ENCODE results near the gene CHODL. TPM values are rescaled to one million over a fixed set of nuclear protein-coding genes. Genes with fewer than 3 reads are reported as not detected.

Gene CHODL
- total RNA-seq, 1 experiment from 2014 or later: 3.1 TPM

DNA sequence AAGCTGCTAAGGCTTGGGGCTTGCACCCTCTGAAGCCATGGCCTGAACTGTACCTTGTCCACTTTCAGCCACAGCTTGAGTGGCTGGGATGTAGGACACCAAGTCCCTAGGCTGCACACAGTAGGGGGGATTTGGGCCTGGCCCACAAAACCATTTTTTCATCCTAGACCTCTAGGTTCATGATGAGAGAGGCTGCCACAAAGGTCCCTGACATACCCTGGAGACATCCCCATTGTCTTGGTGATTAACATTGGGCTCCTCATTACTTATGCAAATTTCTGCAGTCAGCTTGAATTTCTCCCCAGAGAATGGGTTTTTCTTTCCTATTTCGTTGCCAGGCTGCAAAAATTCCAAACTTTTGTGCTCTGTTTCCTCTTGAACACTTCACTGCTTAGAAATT is 26.3 kb upstream of the CHODL start (continued):
- TF ChIP-seq, protein P1, sequence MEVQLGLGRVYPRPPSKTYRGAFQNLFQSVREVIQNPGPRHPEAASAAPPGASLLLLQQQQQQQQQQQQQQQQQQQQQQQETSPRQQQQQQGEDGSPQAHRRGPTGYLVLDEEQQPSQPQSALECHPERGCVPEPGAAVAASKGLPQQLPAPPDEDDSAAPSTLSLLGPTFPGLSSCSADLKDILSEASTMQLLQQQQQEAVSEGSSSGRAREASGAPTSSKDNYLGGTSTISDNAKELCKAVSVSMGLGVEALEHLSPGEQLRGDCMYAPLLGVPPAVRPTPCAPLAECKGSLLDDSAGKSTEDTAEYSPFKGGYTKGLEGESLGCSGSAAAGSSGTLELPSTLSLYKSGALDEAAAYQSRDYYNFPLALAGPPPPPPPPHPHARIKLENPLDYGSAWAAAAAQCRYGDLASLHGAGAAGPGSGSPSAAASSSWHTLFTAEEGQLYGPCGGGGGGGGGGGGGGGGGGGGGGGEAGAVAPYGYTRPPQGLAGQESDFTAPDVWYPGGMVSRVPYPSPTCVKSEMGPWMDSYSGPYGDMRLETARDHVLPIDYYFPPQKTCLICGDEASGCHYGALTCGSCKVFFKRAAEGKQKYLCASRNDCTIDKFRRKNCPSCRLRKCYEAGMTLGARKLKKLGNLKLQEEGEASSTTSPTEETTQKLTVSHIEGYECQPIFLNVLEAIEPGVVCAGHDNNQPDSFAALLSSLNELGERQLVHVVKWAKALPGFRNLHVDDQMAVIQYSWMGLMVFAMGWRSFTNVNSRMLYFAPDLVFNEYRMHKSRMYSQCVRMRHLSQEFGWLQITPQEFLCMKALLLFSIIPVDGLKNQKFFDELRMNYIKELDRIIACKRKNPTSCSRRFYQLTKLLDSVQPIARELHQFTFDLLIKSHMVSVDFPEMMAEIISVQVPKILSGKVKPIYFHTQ (CRISPR knock-in tag; IDR thresholded peaks at IDR 0.05): no peak
- TF ChIP-seq, protein P2, sequence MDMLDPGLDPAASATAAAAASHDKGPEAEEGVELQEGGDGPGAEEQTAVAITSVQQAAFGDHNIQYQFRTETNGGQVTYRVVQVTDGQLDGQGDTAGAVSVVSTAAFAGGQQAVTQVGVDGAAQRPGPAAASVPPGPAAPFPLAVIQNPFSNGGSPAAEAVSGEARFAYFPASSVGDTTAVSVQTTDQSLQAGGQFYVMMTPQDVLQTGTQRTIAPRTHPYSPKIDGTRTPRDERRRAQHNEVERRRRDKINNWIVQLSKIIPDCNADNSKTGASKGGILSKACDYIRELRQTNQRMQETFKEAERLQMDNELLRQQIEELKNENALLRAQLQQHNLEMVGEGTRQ (CRISPR knock-in tag; IDR thresholded peaks at IDR 0.05): no peak
- TF ChIP-seq, protein P3, sequence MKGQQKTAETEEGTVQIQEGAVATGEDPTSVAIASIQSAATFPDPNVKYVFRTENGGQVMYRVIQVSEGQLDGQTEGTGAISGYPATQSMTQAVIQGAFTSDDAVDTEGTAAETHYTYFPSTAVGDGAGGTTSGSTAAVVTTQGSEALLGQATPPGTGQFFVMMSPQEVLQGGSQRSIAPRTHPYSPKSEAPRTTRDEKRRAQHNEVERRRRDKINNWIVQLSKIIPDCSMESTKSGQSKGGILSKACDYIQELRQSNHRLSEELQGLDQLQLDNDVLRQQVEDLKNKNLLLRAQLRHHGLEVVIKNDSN (CRISPR knock-in tag; IDR thresholded peaks at IDR 0.05): no peak

DNA sequence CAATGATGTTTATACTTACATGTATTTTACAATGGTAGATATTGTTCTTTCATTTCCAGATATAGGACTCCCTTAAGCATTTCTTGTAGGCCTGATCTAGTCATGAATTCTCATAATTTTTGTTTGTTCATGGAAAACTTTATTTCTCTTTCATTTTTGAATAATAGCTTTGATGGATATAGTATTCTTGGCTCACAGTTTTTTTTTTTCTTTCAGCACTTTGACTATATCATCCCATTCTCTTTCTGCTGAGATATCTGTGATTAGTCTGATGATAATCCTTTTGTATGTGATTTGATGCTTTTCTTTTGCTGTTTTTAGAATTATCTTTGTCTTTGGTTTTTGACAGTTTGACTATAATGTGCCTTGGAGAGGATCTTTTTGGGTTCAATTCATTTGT is 24.1 kb upstream of the CHODL start:
- peaks cover 4% of the 10 kb centered on the region; the same call in 1 of the 2 replicates for H3K27me3 Mint-ChIP-seq (ENCODE audit: low read depth)
- TF ChIP-seq EMX1 (CRISPR knock-in tag; IDR thresholded peaks at IDR 0.05) (no peak), ZNF219 (CRISPR knock-in tag; IDR thresholded peaks at IDR 0.05; ENCODE audit: borderline replicate concordance) (no peak), MXD4 (CRISPR knock-in tag; IDR thresholded peaks at IDR 0.05; ENCODE audit: borderline replicate concordance) (no peak), OVOL2 (CRISPR knock-in tag; IDR thresholded peaks at IDR 0.05; ENCODE audit: borderline replicate concordance) (no peak), HMGA2 (CRISPR knock-in tag; IDR thresholded peaks at IDR 0.05) (no peak), GABPB1 (CRISPR knock-in tag; IDR thresholded peaks at IDR 0.05) (no peak), ZNF317 (CRISPR knock-in tag; IDR thresholded peaks at IDR 0.05; ENCODE audit: borderline replicate concordance, low read depth) (no peak), NR3C1 (CRISPR knock-in tag; conservative IDR thresholded peaks at IDR 0.05; ENCODE audit: low read depth) (no peak), NFYB (CRISPR knock-in tag; conservative IDR thresholded peaks at IDR 0.05; ENCODE audit: low read depth) (no peak)
- TF ChIP-seq, protein P4, sequence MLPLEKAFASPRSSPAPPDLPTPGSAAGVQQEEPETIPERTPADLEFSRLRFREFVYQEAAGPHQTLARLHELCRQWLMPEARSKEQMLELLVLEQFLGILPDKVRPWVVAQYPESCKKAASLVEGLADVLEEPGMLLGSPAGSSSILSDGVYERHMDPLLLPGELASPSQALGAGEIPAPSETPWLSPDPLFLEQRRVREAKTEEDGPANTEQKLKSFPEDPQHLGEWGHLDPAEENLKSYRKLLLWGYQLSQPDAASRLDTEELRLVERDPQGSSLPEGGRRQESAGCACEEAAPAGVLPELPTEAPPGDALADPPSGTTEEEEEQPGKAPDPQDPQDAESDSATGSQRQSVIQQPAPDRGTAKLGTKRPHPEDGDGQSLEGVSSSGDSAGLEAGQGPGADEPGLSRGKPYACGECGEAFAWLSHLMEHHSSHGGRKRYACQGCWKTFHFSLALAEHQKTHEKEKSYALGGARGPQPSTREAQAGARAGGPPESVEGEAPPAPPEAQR (CRISPR knock-in tag; IDR thresholded peaks at IDR 0.05): no peak
- TF ChIP-seq, protein P5, sequence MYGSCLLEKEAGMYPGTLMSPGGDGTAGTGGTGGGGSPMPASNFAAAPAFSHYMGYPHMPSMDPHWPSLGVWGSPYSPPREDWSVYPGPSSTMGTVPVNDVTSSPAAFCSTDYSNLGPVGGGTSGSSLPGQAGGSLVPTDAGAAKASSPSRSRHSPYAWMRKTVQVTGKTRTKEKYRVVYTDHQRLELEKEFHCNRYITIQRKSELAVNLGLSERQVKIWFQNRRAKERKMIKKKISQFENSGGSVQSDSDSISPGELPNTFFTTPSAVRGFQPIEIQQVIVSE (CRISPR knock-in tag; IDR thresholded peaks at IDR 0.05; ENCODE audit: borderline replicate concordance): no peak
- TF ChIP-seq, protein P6, sequence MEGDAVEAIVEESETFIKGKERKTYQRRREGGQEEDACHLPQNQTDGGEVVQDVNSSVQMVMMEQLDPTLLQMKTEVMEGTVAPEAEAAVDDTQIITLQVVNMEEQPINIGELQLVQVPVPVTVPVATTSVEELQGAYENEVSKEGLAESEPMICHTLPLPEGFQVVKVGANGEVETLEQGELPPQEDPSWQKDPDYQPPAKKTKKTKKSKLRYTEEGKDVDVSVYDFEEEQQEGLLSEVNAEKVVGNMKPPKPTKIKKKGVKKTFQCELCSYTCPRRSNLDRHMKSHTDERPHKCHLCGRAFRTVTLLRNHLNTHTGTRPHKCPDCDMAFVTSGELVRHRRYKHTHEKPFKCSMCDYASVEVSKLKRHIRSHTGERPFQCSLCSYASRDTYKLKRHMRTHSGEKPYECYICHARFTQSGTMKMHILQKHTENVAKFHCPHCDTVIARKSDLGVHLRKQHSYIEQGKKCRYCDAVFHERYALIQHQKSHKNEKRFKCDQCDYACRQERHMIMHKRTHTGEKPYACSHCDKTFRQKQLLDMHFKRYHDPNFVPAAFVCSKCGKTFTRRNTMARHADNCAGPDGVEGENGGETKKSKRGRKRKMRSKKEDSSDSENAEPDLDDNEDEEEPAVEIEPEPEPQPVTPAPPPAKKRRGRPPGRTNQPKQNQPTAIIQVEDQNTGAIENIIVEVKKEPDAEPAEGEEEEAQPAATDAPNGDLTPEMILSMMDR (IDR thresholded peaks at IDR 0.05): no peak
- TF ChIP-seq, protein P7, sequence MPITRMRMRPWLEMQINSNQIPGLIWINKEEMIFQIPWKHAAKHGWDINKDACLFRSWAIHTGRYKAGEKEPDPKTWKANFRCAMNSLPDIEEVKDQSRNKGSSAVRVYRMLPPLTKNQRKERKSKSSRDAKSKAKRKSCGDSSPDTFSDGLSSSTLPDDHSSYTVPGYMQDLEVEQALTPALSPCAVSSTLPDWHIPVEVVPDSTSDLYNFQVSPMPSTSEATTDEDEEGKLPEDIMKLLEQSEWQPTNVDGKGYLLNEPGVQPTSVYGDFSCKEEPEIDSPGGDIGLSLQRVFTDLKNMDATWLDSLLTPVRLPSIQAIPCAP (CRISPR knock-in tag; IDR thresholded peaks at IDR 0.05): no peak
- TF ChIP-seq, protein P8, sequence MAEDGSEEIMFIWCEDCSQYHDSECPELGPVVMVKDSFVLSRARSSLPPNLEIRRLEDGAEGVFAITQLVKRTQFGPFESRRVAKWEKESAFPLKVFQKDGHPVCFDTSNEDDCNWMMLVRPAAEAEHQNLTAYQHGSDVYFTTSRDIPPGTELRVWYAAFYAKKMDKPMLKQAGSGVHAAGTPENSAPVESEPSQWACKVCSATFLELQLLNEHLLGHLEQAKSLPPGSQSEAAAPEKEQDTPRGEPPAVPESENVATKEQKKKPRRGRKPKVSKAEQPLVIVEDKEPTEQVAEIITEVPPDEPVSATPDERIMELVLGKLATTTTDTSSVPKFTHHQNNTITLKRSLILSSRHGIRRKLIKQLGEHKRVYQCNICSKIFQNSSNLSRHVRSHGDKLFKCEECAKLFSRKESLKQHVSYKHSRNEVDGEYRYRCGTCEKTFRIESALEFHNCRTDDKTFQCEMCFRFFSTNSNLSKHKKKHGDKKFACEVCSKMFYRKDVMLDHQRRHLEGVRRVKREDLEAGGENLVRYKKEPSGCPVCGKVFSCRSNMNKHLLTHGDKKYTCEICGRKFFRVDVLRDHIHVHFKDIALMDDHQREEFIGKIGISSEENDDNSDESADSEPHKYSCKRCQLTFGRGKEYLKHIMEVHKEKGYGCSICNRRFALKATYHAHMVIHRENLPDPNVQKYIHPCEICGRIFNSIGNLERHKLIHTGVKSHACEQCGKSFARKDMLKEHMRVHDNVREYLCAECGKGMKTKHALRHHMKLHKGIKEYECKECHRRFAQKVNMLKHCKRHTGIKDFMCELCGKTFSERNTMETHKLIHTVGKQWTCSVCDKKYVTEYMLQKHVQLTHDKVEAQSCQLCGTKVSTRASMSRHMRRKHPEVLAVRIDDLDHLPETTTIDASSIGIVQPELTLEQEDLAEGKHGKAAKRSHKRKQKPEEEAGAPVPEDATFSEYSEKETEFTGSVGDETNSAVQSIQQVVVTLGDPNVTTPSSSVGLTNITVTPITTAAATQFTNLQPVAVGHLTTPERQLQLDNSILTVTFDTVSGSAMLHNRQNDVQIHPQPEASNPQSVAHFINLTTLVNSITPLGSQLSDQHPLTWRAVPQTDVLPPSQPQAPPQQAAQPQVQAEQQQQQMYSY (CRISPR knock-in tag; IDR thresholded peaks at IDR 0.05): no peak
- TF ChIP-seq, protein P9, sequence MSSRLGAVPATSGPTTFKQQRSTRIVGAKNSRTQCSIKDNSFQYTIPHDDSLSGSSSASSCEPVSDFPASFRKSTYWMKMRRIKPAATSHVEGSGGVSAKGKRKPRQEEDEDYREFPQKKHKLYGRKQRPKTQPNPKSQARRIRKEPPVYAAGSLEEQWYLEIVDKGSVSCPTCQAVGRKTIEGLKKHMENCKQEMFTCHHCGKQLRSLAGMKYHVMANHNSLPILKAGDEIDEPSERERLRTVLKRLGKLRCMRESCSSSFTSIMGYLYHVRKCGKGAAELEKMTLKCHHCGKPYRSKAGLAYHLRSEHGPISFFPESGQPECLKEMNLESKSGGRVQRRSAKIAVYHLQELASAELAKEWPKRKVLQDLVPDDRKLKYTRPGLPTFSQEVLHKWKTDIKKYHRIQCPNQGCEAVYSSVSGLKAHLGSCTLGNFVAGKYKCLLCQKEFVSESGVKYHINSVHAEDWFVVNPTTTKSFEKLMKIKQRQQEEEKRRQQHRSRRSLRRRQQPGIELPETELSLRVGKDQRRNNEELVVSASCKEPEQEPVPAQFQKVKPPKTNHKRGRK (CRISPR knock-in tag; IDR thresholded peaks at IDR 0.05; ENCODE audit: borderline replicate concordance): no peak
- TF ChIP-seq, protein P10, sequence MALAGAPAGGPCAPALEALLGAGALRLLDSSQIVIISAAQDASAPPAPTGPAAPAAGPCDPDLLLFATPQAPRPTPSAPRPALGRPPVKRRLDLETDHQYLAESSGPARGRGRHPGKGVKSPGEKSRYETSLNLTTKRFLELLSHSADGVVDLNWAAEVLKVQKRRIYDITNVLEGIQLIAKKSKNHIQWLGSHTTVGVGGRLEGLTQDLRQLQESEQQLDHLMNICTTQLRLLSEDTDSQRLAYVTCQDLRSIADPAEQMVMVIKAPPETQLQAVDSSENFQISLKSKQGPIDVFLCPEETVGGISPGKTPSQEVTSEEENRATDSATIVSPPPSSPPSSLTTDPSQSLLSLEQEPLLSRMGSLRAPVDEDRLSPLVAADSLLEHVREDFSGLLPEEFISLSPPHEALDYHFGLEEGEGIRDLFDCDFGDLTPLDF (CRISPR knock-in tag; IDR thresholded peaks at IDR 0.05): no peak
- ChIA-PET POLR2A (no interaction called here), CTCF (no interaction called here)
- H3K36me3 Mint-ChIP-seq: peaks cover 45% of the 10 kb centered on the region
- H3K9me3 Mint-ChIP-seq: peaks cover 65% of the 10 kb centered on the region
- H3K27ac Mint-ChIP-seq: no peak overlapping the region
- no peak for DNase-seq (ENCODE audit: low spot score)
- no peak overlapping the region for H3K4me3 Mint-ChIP-seq
- ATAC-seq: no peak
- H3K4me1 Mint-ChIP-seq: peaks cover 11% of the 10 kb centered on the region

Data from WTC11 (cell line).